GM06990 (cell line): ENCODE measurements around the gene IRS1.

Source experiments
- DNase-seq: peaks from one replicate; pipeline ENCODE4 v3.0.0-alpha.2; 2011; ENCODE audit not compliant: insufficient read length; ENCODE audit errors: extremely low read depth
- H3K27me3 ChIP-seq: replicated peaks from 2 replicates; pipeline ENCODE4 v1.6.0; 2011; ENCODE audit warnings: low read length; ENCODE audit not compliant: control insufficient read depth, insufficient read depth
- H3K36me3 ChIP-seq: 2 replicates; pipeline ENCODE4 v1.5.1; 2011; ENCODE audit warnings: low read length; ENCODE audit not compliant: control insufficient read depth, insufficient read depth
- H3K4me3 ChIP-seq: replicated peaks from 2 replicates; pipeline ENCODE4 v1.5.1; 2011; ENCODE audit warnings: low read depth, mild to moderate bottlenecking, control low read depth, low read length
- TF ChIP-seq, protein P1 (sequence below): IDR thresholded peaks from 2 replicates; pipeline ENCODE4 v1.5.1; 2011; ENCODE audit warnings: low read length, control low read depth, mild to moderate bottlenecking, inconsistent platforms; ENCODE audit not compliant: insufficient read depth, poor library complexity, severe bottlenecking

IRS1 gene

DNA sequence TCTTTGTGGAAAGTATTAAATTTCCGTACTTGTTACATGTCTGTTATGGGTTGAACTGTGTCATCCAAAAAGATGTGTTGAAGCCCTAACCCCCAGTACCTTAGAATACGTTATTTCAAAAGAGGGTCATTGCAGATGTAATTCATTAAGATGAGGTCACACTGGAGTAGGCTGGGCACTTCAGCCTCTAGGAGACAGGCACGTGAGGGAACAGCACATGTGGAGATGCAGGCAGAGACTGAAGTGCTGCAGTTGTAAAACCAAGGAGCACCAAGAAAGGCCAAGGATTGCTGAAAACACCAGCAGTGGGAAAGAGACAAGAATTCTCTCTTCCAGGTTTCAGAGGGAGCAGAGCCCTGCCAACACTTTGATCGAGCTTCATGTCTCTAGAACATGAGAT, 31.6 kb upstream of the IRS1 start:
- TF ChIP-seq, protein P1, sequence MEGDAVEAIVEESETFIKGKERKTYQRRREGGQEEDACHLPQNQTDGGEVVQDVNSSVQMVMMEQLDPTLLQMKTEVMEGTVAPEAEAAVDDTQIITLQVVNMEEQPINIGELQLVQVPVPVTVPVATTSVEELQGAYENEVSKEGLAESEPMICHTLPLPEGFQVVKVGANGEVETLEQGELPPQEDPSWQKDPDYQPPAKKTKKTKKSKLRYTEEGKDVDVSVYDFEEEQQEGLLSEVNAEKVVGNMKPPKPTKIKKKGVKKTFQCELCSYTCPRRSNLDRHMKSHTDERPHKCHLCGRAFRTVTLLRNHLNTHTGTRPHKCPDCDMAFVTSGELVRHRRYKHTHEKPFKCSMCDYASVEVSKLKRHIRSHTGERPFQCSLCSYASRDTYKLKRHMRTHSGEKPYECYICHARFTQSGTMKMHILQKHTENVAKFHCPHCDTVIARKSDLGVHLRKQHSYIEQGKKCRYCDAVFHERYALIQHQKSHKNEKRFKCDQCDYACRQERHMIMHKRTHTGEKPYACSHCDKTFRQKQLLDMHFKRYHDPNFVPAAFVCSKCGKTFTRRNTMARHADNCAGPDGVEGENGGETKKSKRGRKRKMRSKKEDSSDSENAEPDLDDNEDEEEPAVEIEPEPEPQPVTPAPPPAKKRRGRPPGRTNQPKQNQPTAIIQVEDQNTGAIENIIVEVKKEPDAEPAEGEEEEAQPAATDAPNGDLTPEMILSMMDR: no peak
- no peak for DNase-seq
- no peak overlapping the region for H3K4me3 ChIP-seq
- H3K36me3 ChIP-seq: no peaks in the 10 kb centered on the region; the same call in 1 of the 2 replicates
- no peaks in the 10 kb centered on the region for H3K27me3 ChIP-seq

GRCh38 chr2:226829721-226830631, 30.4 kb upstream of the IRS1 start:
- Histone ChIP-seq H3K27me3 (no peaks in the 10 kb centered on the region), H3K36me3 (no peaks in the 10 kb centered on the region; the same call in 1 of the 2 replicates), H3K4me3 (no peak overlapping the region)
- TF ChIP-seq, protein P1: no peak
- no peak for DNase-seq

DNA sequence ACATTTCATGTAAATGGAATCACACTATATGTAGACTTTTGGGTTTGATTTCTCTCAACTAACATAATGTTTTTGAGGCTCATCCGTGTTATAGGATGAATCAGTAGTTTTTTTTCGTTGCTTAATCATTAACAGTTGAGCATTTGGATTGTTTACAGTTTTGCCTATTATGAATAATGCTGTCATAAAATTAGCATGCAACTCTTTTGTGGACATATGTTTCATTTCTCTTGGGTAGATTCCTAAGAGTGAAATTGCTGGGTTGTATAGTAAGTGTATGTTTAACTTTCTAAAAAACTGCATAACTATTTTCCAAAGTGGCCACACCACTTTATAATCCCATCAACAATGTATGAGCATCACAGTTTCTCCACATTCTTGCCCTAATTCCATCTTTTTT, 28.6 kb upstream of the IRS1 start:
- TF ChIP-seq, protein P1: no peak

DNA sequence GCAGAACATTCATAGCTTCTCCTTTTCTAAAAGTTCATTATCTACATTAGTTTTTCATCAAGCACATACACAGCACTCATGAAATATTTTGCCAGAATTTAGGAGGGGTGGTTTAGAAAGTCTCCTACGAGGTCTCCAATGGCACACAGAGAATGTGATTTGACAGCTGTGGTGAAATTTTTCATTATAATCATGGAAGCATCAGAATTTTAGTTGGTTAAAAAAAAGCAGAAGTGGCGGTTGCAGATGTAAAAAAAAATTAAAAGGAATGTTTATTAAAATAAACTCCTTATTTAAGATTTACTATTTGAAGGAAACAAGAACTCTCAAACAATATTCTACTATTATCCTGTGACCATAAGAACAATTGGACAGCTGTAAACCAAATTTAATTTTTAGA, 25.4 kb upstream of the IRS1 start:
- DNase-seq: no peak
- Histone ChIP-seq H3K27me3 (no peaks in the 10 kb centered on the region), H3K4me3 (no peak overlapping the region), H3K36me3 (no peaks in the 10 kb centered on the region)
- TF ChIP-seq, protein P1: no peak

More for the DNA sequence above, 28.6 kb upstream of the IRS1 start:
- H3K4me3 ChIP-seq: no peak overlapping the region
- no peak for DNase-seq
- no peaks in the 10 kb centered on the region for H3K27me3 ChIP-seq
- H3K36me3 ChIP-seq: no peaks in the 10 kb centered on the region; the same call in 1 of the 2 replicates

- H3K4me3 ChIP-seq: no peak overlapping the region
- DNase-seq: no peak
- H3K27me3 ChIP-seq: no peaks in the 10 kb centered on the region
- H3K36me3 ChIP-seq: no peaks in the 10 kb centered on the region
- TF ChIP-seq, protein P1: no peak
Observed at GRCh38 chr2:226818930-226819329, 19.3 kb upstream of the IRS1 start.
